HepG2 (cell line): ENCODE data around the gene CBX2. TPM values are rescaled to one million over a fixed set of nuclear protein-coding genes. Genes with fewer than 3 reads are reported as not detected.

Experiments
- CCDC6 ChIP-seq: sonication (generic); formaldehyde crosslinking; IDR thresholded peaks from 2 replicates; pipeline ENCODE4 v1.8.1; 2022; ENCODE audit warnings: mild to moderate bottlenecking, missing genetic modification reagents, moderate library complexity
- CENPBD1 ChIP-seq: sonication (generic); formaldehyde crosslinking; IDR thresholded peaks from 2 replicates; pipeline ENCODE4 v1.8.0; 2022; ENCODE audit warnings: missing genetic modification reagents, low read depth, mild to moderate bottlenecking, borderline replicate concordance
- FOSL1 ChIP-seq: sonication (generic); formaldehyde crosslinking; IDR thresholded peaks from 2 replicates; pipeline ENCODE4 v1.9.0; 2021; ENCODE audit warnings: missing genetic modification reagents, borderline replicate concordance
- FOXA1 ChIP-seq, 2 experiments: fragments of 450-650 bp in 1 of 2; sonication (generic) in 1 of 2; formaldehyde crosslinking in 1 of 2; IDR thresholded peaks; 2 replicates each; pipeline versions ENCODE4 v1.4.0 to v1.6.1; 2016 to 2020; ENCODE audit warnings: missing genetic modification reagents in 1 of 2
- HNF1B ChIP-seq: sonication (generic); formaldehyde crosslinking; IDR thresholded peaks from 2 replicates; pipeline ENCODE4 v1.5.1; 2020; ENCODE audit warnings: mild to moderate bottlenecking, moderate library complexity, missing genetic modification reagents
- MLXIP ChIP-seq: sonication (generic); formaldehyde crosslinking; IDR thresholded peaks from 2 replicates; pipeline ENCODE4 v1.9.0; 2021; ENCODE audit warnings: missing genetic modification reagents, borderline replicate concordance
- PAWR ChIP-seq: sonication (generic); formaldehyde crosslinking; IDR thresholded peaks from 2 replicates; pipeline ENCODE4 v1.4.0; 2020; ENCODE audit warnings: missing genetic modification reagents, mild to moderate bottlenecking, borderline replicate concordance
- REST ChIP-seq, 2 experiments: IDR thresholded peaks; 2 replicates each; pipeline ENCODE4 v1.6.1; 2011 to 2012; ENCODE audit warnings: low read length in 2 of 2, borderline replicate concordance in 1 of 2, low read depth in 1 of 2, mild to moderate bottlenecking in 1 of 2, moderate library complexity in 1 of 2
- ZBTB33 ChIP-seq: sonication (generic); formaldehyde crosslinking; IDR thresholded peaks from 2 replicates; pipeline ENCODE4 v1.4.0; 2020; ENCODE audit warnings: missing genetic modification reagents
- ZNF326 ChIP-seq: sonication (generic); formaldehyde crosslinking; IDR thresholded peaks from 2 replicates; pipeline ENCODE4 v1.4.0; 2020; ENCODE audit warnings: missing genetic modification reagents, borderline replicate concordance
- ZNF710 ChIP-seq: sonication (generic); formaldehyde crosslinking; IDR thresholded peaks from 2 replicates; pipeline ENCODE4 v1.5.0; 2020; ENCODE audit warnings: mild to moderate bottlenecking, missing genetic modification reagents, borderline replicate concordance
- polyA plus RNA-seq, 8 experiments: library from polyadenylated mRNA; depleted of rRNA in 3 of 8; stranded (reverse) in 7 of 8; unstranded in 1 of 8; fragments of >200 nt; fragmentation: Illumina TruSeq in 4 of 8; extraction: Trizol in 4 of 8; gene quantifications; 2 replicates each; pipeline versions ENCODE4 v1.2.1 to v1.2.3, GENCODE V29; 2011 to 2016; ENCODE audit warnings: low read depth in 4 of 8, missing spikeins in 1 of 8, mixed read lengths in 1 of 8; ENCODE audit not compliant: insufficient read depth in 1 of 8
- total RNA-seq, 5 experiments: library from RNA; depleted of rRNA; stranded (reverse); fragments of >200 nt; fragmentation: Illumina TruSeq; extraction: Trizol; gene quantifications; 2 replicates each; pipeline ENCODE4 v1.2.3, GENCODE V29; 2016; ENCODE audit warnings: low read depth in 1 of 5

CBX2 gene
- total and polyA plus RNA-seq, 2 of the 13 experiments (the other 11 are each of a cell fraction or from before 2014, with no cell fraction given): 14.5 to 31.1 TPM

- TF ChIP-seq MLXIP (no peak), CENPBD1 (CRISPR knock-in tag) (no peak), HNF1B (no peak), FOSL1 (CRISPR knock-in tag) (0 out of 2 replicates have a peak, but pooled peaks have one; percentile 14), ZBTB33 (no peak), ZNF710 (CRISPR knock-in tag) (no peak), REST (IDR thresholded peaks at IDR 0.05; ENCODE audit: borderline replicate concordance in 1 of 2, low read depth in 1 of 2, low read length in 2 of 2) (no peak), PAWR (CRISPR knock-in tag) (no peak), ZNF326 (CRISPR knock-in tag) (no peak), CCDC6 (CRISPR knock-in tag) (no peak), FOXA1 (IDR thresholded peaks at IDR 0.05) (no peak), FOXA1 (CRISPR knock-in tag; IDR thresholded peaks at IDR 0.05) (no peak)
Observed at GRCh38 chr17:79812353-79813258, 34.7 kb downstream of the CBX2 start (continued).
